Hematopoietic multipotent progenitor cell treated with erythropoietin and hydrocortisone succinate and interleukin-3 and kit ligand, for 17 days (in vitro differentiated cells): ENCODE measurements around the gene CALU.

Source experiments
- DNase-seq: peaks from one replicate; pipeline ENCODE4 v3.0.0-alpha.2; 2015; ENCODE audit warnings: low spot score

CALU gene

DNA sequence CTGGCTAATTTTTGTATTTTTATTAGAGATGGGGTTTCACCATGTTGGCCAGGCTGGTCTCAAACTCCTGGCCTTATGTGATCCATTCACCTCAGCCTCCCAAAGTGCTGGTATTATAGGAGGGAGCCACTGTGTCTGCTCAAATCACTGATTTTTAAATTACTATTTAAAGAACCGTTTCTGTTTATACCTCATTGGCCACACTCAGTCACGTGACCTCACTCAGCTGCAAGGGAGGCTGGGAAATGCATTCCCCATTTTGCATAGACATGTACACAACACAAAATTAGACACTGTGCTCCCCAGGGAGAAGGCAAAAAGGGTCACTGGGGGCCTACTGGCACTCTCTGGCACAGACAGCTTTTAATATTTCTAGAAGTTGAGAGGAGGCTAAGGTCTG lies 13.6 kb upstream of the CALU start:
- DNase-seq: no peak

DNA sequence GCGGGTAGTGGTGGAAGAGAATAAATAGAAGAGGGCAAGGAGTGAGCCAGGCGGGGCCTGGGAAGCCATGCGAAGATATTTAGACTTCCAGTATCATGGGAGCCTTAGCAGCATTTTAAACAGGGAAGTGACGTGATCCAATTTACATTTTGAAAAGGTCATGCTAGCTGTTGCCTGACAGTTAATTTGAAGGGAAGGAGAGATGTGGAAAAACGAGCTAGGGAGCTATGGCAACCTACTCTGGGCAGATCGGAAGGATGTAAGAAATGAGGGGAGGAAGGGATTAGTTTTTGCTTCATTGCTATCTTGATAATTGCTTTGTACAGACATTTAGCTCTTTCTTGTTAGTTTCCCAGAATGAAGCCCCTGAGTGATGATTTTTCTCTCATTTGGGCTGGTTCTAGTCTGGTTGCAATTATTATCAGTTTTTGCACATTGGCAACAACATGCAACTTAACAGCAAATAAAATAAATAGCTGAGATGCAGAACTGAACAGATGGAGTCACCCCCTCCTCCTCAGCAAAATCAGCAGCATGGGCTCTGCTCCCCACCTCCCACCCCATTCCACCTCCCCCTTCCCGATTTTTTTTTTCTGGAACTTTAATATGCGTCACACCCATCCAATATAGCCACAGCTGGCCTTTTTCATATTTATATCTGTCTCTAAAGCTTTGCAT lies 13.0 kb upstream of the CALU start:
- DNase-seq: no peak

DNA sequence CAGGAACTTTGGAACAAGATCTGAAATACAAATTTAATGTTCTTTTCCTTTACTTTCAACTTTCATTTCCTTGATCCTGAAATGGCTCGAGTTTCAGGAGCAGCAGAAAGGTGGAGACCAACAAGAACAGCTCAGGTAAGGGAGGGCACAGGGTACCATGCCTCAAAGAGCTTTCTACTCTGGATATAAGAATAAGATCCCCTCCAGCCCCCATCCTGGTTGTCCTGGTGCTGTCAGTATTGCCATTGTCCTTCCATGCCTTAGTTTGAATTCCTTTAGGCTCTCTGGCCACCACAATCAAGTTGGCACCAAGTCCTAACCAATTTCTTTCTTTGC lies 12.5 kb upstream of the CALU start:
- DNase-seq: no peak

DNA sequence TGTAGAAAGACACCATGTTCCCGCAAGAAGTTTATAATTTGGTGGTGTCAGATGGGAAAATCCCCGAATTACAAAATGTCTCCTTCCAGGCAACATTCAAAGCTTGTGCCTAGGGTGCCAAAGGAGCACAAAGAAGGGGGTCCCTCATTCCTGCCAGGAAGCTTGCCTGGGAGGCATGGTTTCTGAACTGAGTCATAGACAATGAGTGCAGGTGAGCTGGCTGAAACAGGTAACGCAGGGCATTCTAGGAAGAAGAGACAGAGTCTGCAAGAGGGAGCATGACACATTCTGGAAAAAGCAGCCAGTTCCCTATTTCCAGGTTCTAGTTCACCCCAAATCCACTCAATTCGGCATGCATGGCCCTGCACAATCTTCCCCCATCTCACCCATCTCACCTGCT lies 11.9 kb upstream of the CALU start:
- DNase-seq: no peak

DNA sequence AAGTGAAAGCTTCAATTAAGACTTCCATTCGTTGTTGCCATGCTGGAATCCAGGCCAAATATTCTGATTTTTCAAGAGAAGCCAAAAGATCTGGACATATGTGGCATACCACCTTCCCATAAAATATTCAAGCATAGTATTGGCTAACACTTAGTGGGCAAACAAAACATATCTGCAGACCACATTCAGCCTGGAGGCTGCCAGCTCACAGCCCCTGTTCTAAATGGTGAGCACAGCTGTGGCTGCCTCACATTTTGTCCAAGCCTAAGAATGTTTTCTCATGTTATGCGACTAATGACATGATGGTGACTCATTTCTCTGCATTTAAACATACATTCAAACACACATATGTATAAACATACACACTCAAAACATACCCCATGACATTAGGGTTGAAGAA lies 10.6 kb upstream of the CALU start:
- no peak for DNase-seq

DNA sequence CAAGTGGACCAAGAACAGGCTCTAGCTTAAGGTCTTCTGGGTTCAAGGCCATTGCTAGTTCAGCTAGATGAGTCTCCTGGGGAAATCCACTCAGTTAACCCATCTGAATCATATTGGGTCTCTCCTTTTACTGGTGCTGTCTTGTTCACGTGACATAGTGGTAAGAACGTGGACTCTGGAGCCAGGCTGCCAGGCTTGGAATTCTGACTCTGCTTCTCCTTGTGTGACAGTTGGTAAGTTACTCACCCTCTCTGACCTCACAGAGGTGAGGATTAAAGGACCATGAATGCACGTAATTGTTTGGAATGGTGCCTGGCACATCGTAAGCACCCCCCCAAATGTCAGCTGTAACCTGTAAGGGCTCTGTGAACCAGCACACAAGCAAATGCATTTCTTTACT lies 9.7 kb upstream of the CALU start:
- DNase-seq: no peak

DNA sequence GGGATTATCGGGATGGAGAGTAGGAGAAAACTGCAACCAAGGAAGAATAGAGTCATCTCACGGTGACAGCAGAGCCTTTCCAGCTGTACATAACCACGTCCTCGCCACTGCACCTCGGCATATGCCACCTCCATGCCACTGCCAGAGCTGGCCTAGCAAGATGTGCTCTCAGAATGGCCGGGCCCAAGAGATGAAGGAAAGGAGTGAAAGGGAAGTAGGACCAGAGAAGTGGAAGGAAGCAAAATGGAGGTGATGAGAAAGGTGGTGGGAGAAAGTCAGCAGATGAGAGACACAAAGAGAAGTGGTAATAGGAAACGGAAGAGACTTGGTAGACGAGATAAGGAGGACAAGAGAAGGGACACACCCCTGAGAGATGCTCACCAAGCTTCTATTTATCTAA lies 8.0 kb upstream of the CALU start:
- no peak for DNase-seq

DNA sequence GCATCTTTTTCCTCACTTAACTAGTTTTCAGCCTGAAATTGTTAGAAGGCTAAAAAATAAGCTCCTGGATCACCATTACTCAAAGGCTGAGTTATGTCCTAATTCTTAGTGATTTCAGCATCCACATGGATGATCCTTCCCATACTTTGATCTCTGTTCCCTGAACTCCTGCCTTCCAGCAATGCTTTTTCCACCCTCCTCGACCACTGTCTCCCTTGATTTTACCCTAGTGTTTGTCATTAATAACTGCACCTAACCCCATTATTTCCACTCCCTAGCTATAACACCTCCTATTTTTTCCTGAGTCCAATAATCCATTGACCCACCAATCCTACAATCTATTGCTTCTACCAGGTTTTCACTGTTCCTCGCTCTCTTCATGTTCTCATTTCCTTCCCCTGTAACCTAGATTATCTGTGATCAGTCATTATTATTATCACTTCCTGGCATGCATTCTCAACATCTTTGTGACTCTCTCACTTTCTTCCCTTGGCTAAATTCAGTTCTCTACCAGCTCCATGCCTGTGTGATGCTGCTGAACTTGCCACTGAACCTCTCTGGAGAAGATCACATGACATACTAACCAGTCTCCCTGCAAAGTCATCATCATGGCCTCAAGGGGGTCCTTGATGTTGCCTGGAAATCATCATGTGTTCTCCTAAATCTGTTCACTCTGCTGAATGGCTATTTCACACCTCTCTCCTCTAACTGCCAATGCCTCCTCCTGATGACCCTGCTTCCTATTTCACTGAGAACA lies 6.5 kb upstream of the CALU start:
- DNase-seq: no peak

DNA sequence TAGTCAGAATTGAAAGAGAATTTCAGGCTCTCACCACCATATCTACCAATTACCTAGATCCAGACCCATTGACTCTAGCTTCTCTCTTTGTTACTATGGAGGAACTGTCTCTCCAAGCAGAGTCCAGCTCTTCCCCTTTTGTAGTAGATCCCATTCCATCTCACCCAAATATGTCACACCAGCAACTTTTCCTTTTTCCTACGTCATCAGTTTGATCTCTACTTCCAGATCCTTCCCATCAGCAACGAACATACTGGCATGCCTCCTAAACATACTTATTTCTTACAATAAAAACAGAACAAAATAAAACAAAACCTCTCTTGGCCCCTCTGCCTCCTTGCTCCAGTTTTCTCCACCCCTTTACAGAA lies 5.9 kb upstream of the CALU start:
- DNase-seq: no peak

DNA sequence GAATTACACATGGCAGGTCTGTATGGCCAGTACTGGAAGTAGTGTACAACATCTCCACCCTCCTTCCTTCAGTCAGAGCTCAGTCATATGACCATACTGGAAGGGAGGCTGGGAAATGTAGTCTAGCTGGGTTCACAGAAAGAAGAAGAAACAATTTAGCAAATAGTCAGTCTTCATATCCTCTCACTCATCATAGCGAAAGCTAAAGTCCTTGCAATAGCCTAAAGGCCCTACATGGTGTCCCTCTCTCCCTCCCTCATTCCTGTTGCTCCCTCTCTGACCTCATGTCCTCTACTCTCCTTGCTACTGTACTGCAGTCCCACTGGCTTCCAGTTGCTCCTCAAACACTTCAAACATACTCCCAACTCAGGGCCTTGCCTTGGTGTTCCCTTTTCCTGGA lies 4.3 kb upstream of the CALU start:
- no peak for DNase-seq

DNA sequence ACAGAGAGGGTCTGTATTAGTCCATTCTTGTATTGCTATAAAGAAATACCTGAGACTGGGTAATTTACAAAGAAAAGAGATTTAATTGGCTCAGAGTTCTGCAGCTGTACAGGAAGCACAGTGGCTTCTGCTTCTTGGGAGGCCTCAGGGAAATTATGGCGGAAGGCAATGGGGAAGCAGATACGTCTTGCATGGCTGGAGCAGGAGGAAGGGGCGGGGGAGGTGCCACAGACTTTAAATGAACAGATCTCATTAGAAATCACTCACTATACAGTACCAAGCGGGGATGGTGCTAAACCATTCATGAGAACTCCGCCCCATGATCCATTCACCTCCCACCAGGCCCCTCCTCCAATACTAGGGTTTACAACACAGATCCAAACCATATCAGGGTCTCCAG lies 3.7 kb upstream of the CALU start:
- no peak for DNase-seq

DNA sequence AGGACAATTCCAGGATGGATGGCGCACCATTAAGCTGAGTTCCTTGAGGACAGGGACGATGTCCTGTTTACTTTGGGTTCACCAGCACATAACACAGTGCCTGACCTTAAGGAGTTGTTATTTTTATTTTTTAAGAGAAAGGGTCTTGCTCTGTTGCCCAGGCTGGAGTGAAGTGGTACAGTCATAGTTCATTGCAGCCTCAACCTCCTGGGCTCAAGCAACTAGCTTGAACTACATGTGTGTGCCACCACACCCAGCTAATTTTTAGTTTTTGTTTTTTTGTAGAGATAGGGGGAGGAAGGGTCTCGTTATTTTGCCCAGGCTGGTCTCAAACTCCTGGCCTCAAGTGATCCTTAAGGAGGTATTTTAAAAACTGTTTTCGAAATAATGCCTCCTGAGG lies 1.7 kb upstream of the CALU start:
- no peak for DNase-seq

DNA sequence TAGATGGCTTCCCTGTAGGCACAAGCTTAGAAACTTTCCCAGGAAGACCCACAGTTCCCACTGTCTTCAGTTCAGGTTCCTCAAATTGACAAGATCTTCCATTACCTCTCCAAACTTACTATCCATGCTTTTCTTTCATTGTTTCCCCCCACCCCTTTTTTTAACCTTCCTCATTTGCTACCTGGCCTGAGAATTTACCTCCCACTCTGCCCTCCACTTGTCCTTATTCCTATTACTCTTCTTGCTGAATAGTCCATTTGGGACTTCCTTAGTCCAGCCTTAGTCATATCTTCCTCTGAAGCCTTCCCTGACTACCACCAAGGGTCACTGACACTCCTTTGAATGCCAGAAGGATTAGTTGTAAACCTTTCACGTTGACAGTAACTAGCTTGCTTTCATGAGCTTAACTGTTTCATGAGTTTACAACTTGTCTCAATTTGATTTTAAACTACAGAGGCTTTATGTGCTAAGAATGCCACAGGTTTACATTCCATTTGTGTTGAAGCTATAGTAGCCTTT lies 1.2 kb upstream of the CALU start:
- no peak for DNase-seq

DNA sequence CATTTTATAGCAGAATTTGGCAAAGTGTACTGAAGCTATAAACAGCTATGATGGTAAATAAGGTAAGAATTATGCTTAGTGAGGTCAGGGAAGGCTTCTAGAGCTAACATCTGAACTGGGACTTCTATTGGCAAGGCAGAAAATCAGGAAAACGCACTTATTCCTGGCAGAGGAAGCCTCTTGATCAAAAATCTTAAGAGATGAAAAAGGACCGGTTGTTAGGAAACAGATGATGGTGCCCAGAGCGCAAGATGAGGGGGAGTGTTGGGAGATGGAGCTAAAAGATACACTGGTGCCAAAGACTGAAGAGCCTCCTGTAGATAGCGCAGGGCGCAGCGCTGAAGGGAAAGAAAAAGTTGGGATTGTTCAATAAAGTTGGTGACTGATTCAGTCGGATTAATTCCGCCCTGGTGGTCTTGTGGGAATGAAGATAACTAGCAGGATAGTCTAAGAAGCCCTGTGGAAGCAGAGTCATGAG lies 550 bp upstream of the CALU start:
- no peak for DNase-seq

DNA sequence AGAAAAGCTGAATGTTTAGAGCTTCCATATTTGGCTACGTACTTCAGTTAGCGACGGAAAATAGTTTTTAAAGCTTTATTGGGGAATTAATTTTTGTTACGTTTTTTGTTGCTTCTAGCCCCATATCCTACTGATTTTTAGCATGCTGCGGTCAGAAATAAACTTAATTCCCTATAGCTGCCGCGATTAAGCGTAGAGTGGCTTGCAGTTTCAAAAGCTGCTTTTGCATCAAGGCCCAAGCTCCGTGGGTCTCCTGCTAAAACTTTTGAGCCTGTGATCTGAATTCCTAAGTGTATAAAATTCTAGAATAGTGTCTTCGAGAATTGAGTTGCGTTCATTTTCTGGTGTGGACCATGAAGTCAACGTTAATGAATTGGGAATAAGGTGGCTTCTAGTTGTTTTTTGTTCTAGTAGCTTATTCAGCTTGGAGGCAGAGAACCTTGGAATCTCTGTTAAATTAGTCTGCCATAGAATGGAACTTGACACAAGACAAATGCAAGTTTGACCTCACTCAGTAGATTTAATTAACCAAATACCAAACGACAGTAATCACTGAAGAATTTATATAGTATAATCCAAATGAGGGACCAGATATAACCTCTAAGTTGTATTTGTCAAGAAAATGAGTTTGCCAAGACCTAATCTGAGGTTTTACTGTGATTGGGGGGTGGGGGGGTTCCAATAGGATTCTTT lies 977 bp downstream of the CALU start:
- DNase-seq: no peak

DNA sequence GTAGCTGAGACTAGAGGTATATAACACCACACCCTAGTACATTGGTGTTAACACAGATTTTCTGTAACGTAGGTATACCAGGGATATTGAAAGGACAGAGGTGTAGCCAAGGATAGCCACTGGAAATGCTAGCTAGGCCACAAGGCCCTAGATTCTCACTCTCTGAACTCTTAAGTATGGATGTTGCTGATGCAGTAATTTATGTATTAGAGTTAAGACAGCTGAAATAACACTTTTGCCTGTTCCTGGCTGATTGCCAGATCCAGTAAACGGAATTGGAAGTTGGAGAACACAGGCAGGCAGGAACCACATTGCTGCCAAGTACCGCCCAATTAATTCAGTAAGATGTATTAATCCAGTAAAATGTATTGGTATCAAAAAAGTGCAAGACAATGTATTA lies 1.8 kb downstream of the CALU start:
- no peak for DNase-seq

DNA sequence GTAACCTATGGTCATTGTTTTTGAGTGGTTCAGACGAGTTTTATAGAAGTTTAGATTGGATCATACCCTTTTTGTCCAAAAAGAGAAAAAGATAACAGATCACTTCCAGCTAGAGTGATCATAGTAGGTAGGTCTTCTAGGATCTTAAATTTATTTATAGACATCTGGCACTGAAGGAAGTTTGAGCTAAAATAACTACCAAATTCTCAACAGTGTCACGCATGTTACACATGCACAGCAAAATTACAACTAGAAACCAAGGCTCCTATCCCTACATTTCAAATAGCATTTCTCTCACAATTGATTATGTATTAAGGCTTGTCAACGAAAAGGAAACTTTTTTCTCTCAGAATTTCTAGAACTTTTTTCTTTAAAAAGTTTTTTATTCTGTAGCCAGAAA lies 2.3 kb downstream of the CALU start:
- DNase-seq: no peak

DNA sequence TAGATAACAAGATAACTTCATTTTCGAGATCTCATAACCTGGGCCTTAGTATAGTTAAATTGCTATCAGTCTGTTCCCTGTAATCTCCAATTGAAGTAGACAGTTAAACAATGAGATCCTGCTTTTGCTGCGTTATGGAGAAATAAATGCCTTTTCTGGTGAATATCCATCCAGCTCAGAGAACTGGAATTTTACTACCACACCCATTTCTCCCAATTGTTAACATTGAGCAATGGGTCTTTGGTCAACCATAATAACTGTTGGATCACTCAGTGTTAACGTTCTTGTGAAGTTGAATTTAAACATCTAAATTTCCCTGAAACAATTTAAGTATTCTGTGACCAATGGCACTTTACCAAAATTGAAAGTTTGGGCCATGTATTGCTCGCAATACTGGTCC lies 3.0 kb downstream of the CALU start:
- no peak for DNase-seq

DNA sequence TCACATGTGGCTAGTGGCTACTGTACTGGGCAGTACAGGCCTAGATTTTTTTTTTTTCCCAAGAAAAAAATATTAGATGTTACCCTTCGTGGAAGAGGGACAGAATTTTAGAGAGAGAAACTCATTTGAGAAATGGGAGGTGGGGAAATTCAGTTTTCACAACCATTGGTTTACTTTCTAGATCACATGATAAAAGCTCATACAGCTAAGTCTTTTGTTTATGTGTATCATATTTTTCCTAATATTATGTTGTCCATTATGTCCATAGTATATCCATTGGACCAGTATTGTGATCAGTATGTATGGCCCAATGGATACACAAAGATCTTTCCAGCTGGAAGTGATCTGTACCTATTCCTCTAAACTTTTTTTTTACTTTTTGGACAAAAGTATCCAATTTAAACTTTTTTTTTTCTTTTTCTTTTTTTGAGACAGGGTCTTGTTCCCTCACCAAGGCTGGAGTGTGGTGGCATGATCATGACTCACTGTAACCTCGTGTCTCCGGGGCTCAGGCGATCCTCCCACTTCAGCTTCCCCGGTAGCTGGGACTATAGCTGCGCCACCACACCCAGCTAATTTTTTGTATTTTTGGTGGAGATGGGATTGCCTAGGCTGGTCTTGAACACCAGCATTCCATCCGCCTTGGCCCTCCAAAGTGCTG lies 4.1 kb downstream of the CALU start:
- no peak for DNase-seq

DNA sequence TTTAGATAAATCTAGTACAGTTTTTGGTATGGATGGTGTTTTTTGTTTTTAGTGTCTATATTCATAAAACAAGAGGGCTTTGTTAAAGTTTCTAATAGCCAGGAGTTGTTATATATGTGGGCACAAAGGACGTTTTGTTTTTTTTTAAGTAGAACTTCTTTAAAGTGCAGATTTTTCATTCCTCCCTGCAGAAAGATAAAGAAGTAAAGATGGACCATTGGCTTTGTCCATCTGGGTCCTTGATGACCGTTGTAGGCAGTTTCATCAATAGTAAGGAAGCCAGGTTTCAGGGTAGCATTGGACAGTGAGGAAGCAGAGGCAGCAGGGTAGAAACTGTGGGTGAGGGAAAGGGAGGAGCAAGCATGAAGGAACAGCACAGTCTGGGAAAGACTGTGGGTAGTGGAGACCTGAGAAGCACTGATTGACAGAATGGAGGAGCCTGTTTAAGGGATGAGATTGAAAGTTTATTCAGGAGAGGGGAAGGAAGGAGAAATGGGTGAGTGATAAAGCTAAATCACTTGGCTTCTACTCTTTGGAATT lies 5.3 kb downstream of the CALU start:
- no peak for DNase-seq

DNA sequence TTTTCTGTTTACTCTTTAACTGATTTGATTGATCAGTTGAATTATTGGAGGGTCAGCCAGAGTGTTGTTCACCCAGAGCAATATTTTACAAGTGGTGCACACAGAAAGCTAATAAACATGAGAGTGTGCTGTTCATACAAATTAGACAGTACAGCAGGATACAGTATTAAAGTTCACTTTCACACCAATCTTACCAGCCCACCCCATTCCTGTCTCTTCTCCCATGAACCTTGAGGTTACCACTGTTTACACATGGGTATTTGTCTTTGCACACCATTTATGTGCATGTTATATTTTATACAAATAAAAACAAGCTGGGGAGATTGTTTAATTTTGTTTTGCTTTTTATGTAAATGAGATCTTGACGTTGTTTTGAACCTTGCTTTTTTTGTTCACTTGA lies 6.5 kb downstream of the CALU start:
- no peak for DNase-seq

DNA sequence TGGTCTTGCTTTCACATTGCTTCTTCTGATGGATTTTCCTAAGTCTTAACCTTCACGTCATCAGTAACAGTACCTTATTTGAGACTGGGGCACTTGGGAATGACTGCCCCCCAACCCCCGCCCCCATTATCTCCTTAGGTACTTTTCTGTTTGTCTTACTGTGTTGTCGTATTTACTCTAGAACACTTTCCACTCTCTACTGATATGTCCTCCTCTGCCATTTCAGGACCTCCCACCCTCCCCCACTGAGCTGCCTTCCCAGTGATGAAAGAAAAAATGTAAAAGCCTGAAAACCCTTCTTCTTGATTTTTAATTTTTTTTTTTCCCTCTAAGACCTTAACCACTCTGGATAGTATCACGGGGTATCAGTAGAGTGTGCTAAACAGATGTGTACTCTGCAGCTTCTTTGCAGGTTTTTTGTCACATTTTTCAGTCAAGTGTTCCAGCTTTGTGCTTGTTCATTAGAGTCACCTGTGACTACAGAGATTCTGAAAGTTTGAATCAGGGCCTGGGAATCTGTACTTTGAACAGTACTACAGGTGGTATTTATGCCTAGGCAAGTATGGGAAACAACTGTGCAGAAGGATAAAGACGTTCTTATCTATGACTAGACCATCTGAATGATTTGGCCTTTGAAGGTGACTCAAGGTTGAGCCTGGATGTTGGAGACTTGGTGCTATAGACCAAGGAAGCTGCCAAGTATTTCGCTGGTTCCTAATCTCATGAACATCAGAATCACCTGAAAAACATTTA lies 8.3 kb downstream of the CALU start:
- DNase-seq: no peak
